ENCODE data around the gene RLF. TPM values are rescaled to one million over a fixed set of nuclear protein-coding genes. Genes with fewer than 3 reads are reported as not detected.

The RLF gene
- total and polyA plus RNA-seq, 10 of the 15 experiments (the other 5 are each of a cell fraction or from before 2014, with no cell fraction given), result 2.0 to 19.8 (median 8.7) TPM

GRCh38 chr1:40276122-40276521 lies 114.9 kb downstream of the RLF start:
- DNase-seq (ENCODE audit: low read depth, low spot score), result no peak
- peaks cover 0 to 16% of the 10 kb centered on the region in 2 experiments; a peak in 3 of 4 replicates for H3K36me3 ChIP-seq (ENCODE audit: control insufficient read depth in 2 of 2, insufficient read depth in 2 of 2, low read length in 1 of 2)
- no peak overlapping the region for H3K4me3 ChIP-seq
- H3K27ac ChIP-seq (ENCODE audit: control insufficient read depth, insufficient read depth), result no peak overlapping the region
- no peaks in the 10 kb centered on the region for H4K20me1 ChIP-seq (ENCODE audit: control insufficient read depth, insufficient read depth)
- in situ Hi-C loops (cut with MboI), result no loop called here
- TF ChIP-seq LARP7 (IDR thresholded peaks at IDR 0.05), result no peak
- TF ChIP-seq FOXM1 (IDR thresholded peaks at IDR 0.05; ENCODE audit: low read depth, low read length), result no peak
- TF ChIP-seq RAD51 (IDR thresholded peaks at IDR 0.05), result no peak
- TF ChIP-seq GABPA (IDR thresholded peaks at IDR 0.05; ENCODE audit: low read depth), result no peak
- no peak for TF ChIP-seq NFYA (IDR thresholded peaks at IDR 0.05; ENCODE audit: borderline replicate concordance, low read depth, low read length)
- TF ChIP-seq ZNF24 (IDR thresholded peaks at IDR 0.05), result no peak
- no peak for TF ChIP-seq RCOR1 (conservative IDR thresholded peaks at IDR 0.05; ENCODE audit: low read depth, low read length)
- no peak for TF ChIP-seq CHD1 (IDR thresholded peaks at IDR 0.05; ENCODE audit: low read depth, low read length)
- ChIA-PET SMC1A (ENCODE audit: uncharacterized antibody, unreplicated experiment) (interaction anchor here (1.8 kb wide), 1 partner anchor 15 kb away, joined by 9 read pairs; no protein-coding TSS in a partner anchor), CTCF (interaction anchor here (0.5 kb wide), 1 partner anchor 165 kb away, joined by 4 read pairs; no protein-coding TSS in a partner anchor), POLR2A (no interaction called here), RAD21 (ENCODE audit: unreplicated experiment) (no interaction called here)
- H3K9me3 ChIP-seq (replicated peaks; ENCODE audit: control insufficient read depth, insufficient read depth, low read length), result no peaks in the 10 kb centered on the region
- intact Hi-C loops (cut with micrococcal nuclease; ENCODE audit: unreplicated experiment), result no loop called here
- no peak overlapping the region for H3K9ac ChIP-seq (ENCODE audit: control insufficient read depth, insufficient read depth, low read length)
- FAIRE-seq, result no peak
- no peaks in the 10 kb centered on the region for H3K27me3 ChIP-seq (replicated peaks in 1 of 2; ENCODE audit: control insufficient read depth in 2 of 2, insufficient read depth in 2 of 2, low read length in 1 of 2)
- no peak for ATAC-seq
- H3K79me2 ChIP-seq (ENCODE audit: control insufficient read depth, insufficient read depth, low read length), result no peaks in the 10 kb centered on the region
- no TSS peak for BruUV-seq (replicated peaks)
- 100% methylated on average over 3 of the region's 3 CpGs for WGBS (ENCODE audit: insufficient coverage, insufficient replicate concordance, low lambda C conversion rate, missing lambda C conversion rate)
- H3K4me1 ChIP-seq (ENCODE audit: control insufficient read depth, insufficient read depth, low read length), result peaks cover 5% of the 10 kb centered on the region; the same call in 1 of the 2 replicates
- no peak overlapping the region for H2AFZ ChIP-seq (ENCODE audit: control insufficient read depth, low read depth, low read length)
- no peak overlapping the region for H3K4me2 ChIP-seq (ENCODE audit: control insufficient read depth, insufficient read depth)

- H3K4me3 ChIP-seq, result no peak overlapping the region
- POLR2A ChIA-PET, result interaction anchor here (1.0 kb wide), 1 partner anchor 23 kb away, joined by 3 read pairs; no protein-coding TSS in a partner anchor
- intact Hi-C loops (cut with micrococcal nuclease; ENCODE audit: unreplicated experiment), result no loop called here
- no peak overlapping the region for H3K4me2 ChIP-seq (ENCODE audit: control insufficient read depth, insufficient read depth)
- H3K36me3 ChIP-seq (ENCODE audit: control insufficient read depth in 2 of 2, insufficient read depth in 2 of 2, low read length in 1 of 2), result peaks cover 2 to 21% of the 10 kb centered on the region in 2 experiments; a peak in 2 of 4 replicates
- H3K27me3 ChIP-seq (replicated peaks in 1 of 2; ENCODE audit: control insufficient read depth in 2 of 2, insufficient read depth in 2 of 2, low read length in 1 of 2), result no peaks in the 10 kb centered on the region
- no TSS peak for BruUV-seq (replicated peaks)
- H4K20me1 ChIP-seq (ENCODE audit: control insufficient read depth, insufficient read depth), result no peaks in the 10 kb centered on the region
- CTCF ChIA-PET, result interaction anchor here (0.7 to 1.8 kb wide), 8 partner anchors 9 to 183 kb away, joined by 3 to 8 read pairs (median 3); partner anchors contain the start of gene SMAP2
- FAIRE-seq (no peak), ATAC-seq (no peak), DNase-seq (ENCODE audit: low read depth, low spot score) (no peak)
- RAD21 ChIA-PET (ENCODE audit: unreplicated experiment), result interaction anchor here (1.2 kb wide), 1 partner anchor 129 kb away, joined by 3 read pairs; no protein-coding TSS in a partner anchor
- no peak overlapping the region for H2AFZ ChIP-seq (ENCODE audit: control insufficient read depth, low read depth, low read length)
- H3K9me3 ChIP-seq (replicated peaks; ENCODE audit: control insufficient read depth, insufficient read depth, low read length), result no peaks in the 10 kb centered on the region
- H3K27ac ChIP-seq (ENCODE audit: control insufficient read depth, insufficient read depth), result no peak overlapping the region
- H3K9ac ChIP-seq (ENCODE audit: control insufficient read depth, insufficient read depth, low read length), result no peak overlapping the region
- WGBS (ENCODE audit: insufficient coverage, insufficient replicate concordance, low lambda C conversion rate, missing lambda C conversion rate), result 85% methylated on average over 2 of the region's 2 CpGs
- no peaks in the 10 kb centered on the region for H3K4me1 ChIP-seq (ENCODE audit: control insufficient read depth, insufficient read depth, low read length)
- in situ Hi-C loops (cut with MboI), result no loop called here
- H3K79me2 ChIP-seq (ENCODE audit: control insufficient read depth, insufficient read depth, low read length), result no peaks in the 10 kb centered on the region
- SMC1A ChIA-PET (ENCODE audit: uncharacterized antibody, unreplicated experiment), result interaction anchor here (0.7 to 1.9 kb wide), 12 partner anchors 10 to 75 kb away, joined by 3 to 6 read pairs (median 3); no protein-coding TSS in a partner anchor
- no peak for TF ChIP-seq TCF12 (IDR thresholded peaks at IDR 0.05; ENCODE audit: low read depth, low read length)
- TF ChIP-seq KLF5 (IDR thresholded peaks at IDR 0.05; ENCODE audit: partially characterized antibody), result no peak
- no peak for TF ChIP-seq ZNF217 (IDR thresholded peaks at IDR 0.05)
- TF ChIP-seq GABPA (IDR thresholded peaks at IDR 0.05; ENCODE audit: low read depth), result no peak
- no peak for TF ChIP-seq EP300 (IDR thresholded peaks at IDR 0.05; ENCODE audit: borderline replicate concordance in 1 of 2, control insufficient read depth in 1 of 2, low read depth in 2 of 2, low read length in 2 of 2)
- TF ChIP-seq NR2C2 (IDR thresholded peaks at IDR 0.05; ENCODE audit: borderline replicate concordance, control insufficient read depth, insufficient read length, low read depth), result no peak
- TF ChIP-seq SP1 (IDR thresholded peaks at IDR 0.05; ENCODE audit: low read depth, low read length), result no peak
- no peak for TF ChIP-seq NR2C1 (IDR thresholded peaks at IDR 0.05)
- no peak for TF ChIP-seq CBX3 (IDR thresholded peaks at IDR 0.05; ENCODE audit: borderline replicate concordance, low read depth)
- TF ChIP-seq MXI1 (IDR thresholded peaks at IDR 0.05; ENCODE audit: low read depth, low read length), result no peak
- no peak for TF ChIP-seq ZNF274 (IDR thresholded peaks at IDR 0.05; ENCODE audit: insufficient read depth, insufficient read length)
- TF ChIP-seq TAF1 (IDR thresholded peaks at IDR 0.05; ENCODE audit: borderline replicate concordance, low read depth, low read length), result no peak
- no peak for TF ChIP-seq IRF4 (IDR thresholded peaks at IDR 0.05; ENCODE audit: low read depth, low read length)
- no peak for TF ChIP-seq BMI1 (IDR thresholded peaks at IDR 0.05; ENCODE audit: borderline replicate concordance)
- TF ChIP-seq FOXM1 (IDR thresholded peaks at IDR 0.05; ENCODE audit: low read depth, low read length), result no peak
- TF ChIP-seq NFIC (IDR thresholded peaks at IDR 0.05; ENCODE audit: low read depth, low read length), result no peak
These were observed 120.7 kb downstream of the RLF start for GRCh38 chr1:40281853-40282252.

Data from GM12878 (cell line).